ENCODE measurements around the gene THBS4.

GRCh38 chr5:80034559-80034958 is 589 bp upstream of the THBS4 start:
- TF ChIP-seq ZNF274 (IDR thresholded peaks at IDR 0.05; ENCODE audit: low read depth, low read length), result no peak
- no peak for TF ChIP-seq YY1 (IDR thresholded peaks at IDR 0.05; ENCODE audit: insufficient read depth, insufficient read length)
- no peak for TF ChIP-seq SUZ12 (IDR thresholded peaks at IDR 0.05; ENCODE audit: extremely low read depth, insufficient read depth, insufficient read length)

Data from NT2/D1 (cell line).